ENCODE data around the gene ARL8A. TPM values are rescaled to one million over a fixed set of nuclear protein-coding genes. Genes with fewer than 3 reads are reported as not detected.
"Not testable (repeated sequence)": the region's sequence is repeated elsewhere in the genome, so short reads cannot be mapped to it uniquely, and the experiment has no call there.

The ARL8A gene
- total RNA-seq, 3 donors from 2014 or later, result 48.9 to 55.0 (median 52.1) TPM

DNA sequence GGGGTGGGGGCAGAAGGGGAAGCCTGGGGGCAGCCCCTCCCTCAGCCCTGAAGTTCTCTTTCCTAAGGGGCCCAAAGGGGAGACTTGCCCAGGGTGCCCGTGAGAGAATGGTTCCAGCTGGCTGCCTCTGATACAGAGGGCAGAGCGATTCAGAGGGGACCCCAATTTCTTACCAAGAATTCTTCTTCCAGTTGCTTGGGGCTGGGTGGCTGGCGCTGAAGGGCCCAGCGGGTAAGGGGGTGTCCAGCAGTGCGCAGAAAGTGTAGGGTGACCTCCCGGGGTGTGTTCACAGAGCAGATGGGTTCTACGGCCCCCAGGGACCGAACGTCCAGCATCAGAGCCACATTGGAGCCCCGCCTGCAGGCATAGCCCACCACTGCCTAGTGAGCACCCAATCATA is 13.4 kb upstream of the ARL8A start:
- peaks cover 37% of the 10 kb centered on the region for H3K36me3 Mint-ChIP-seq (ENCODE audit: insufficient read depth)
- no peak for DNase-seq
- H3K4me1 Mint-ChIP-seq (ENCODE audit: low read depth), result peaks cover 75% of the 10 kb centered on the region
- ATAC-seq, result no peak
- no peaks in the 10 kb centered on the region for H3K9me3 Mint-ChIP-seq
- no peaks in the 10 kb centered on the region for H3K27me3 Mint-ChIP-seq (ENCODE audit: low read depth)
- H3K4me3 Mint-ChIP-seq, result peak overlapping the region; percentile 91

DNA sequence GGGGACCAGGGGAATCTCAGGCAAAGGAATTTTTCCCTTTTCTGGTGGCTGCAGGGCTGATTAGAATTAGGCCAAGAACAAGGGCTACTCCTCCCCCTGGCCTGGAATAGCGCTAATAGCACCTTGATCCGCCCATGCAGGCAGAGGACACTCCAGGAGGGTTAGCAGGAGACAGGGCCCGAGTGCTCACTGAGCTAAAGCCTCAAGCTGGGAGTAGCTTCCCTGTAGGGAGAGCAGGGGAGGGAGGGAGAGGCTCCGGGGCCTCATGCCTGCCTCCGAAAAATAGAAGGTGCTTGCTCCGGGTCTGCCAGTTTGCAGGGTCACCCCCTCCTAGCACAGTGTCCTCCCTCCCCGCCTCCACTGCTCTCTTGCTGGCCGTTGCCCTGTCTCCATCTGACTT is 12.1 kb upstream of the ARL8A start:
- Mint-ChIP-seq H3K9me3 (no peaks in the 10 kb centered on the region), H3K36me3 (ENCODE audit: insufficient read depth) (peaks cover 40% of the 10 kb centered on the region), H3K4me1 (ENCODE audit: low read depth) (peaks cover 61% of the 10 kb centered on the region), H3K4me3 (peak overlapping the region; percentile 11), H3K27me3 (ENCODE audit: low read depth) (no peaks in the 10 kb centered on the region)
- ATAC-seq, result no peak
- DNase-seq, result no peak

DNA sequence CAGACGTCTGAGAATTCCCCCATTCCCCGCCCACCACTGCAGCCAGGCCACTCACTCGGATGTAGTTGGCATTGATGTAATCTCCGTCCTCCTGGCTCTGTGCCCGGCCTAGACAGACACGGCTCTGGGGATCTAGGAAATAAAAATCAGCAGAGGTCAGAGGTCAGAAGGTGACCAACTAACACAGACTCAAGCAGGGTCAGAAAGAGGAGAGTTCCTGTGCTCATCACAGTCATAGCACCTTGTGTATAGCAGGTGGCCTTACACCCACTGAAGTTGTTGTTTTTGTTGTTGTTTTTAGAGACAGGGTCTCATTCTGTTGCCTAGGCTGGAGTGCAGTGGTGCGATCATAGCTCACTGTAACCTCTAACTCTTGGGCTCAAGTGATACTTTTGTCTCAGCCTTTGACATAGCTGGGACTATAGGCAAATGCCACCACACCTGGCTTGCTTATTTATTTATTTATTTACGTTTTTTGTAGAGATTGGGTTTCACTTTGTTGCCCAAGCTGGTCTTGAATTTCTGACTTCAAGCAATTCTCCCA is 11.0 kb upstream of the ARL8A start:
- no peaks in the 10 kb centered on the region for H3K27me3 Mint-ChIP-seq (ENCODE audit: low read depth)
- ATAC-seq, result no peak
- no peak overlapping the region for H3K4me3 Mint-ChIP-seq
- peaks cover 48% of the 10 kb centered on the region for H3K36me3 Mint-ChIP-seq (ENCODE audit: insufficient read depth)
- H3K9me3 Mint-ChIP-seq, result no peaks in the 10 kb centered on the region
- DNase-seq, result no peak
- peaks cover 54% of the 10 kb centered on the region for H3K4me1 Mint-ChIP-seq (ENCODE audit: low read depth)

DNA sequence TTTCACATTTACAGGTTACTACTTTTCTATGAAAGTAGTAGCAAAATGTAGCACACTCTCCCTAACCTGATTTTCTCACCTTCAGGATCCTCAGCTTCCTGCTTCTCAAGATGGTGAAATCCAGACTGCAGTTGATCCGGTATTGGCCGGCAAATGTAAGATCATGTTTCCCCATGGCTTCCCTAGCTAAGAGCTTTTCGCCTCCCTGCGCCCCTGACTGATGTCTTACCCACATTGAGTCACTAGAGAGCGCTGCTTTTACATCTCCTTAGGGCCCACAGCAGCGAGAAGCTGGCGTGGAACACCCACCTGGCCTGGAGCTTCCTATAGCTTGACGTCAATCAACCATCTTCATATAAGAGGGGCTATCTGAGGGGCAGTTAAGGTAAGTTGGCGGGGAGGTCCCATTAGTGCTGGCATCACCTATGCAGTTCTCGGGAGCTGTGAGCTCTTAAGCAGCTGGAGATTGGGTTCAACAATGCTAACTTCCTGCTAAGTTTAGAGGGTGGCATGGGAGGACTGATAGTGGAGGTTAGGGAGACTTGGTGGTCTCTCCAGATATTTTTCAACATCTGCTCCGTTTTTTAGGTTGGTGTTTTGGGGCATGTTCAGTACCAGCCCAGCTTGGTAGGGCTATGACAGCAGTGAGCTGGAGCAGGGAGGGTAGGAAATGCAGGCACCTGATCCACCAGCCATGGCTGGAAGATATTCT is 10.4 kb upstream of the ARL8A start:
- ATAC-seq (peak; percentile 56 to 58), DNase-seq (peak; percentile 45)
- Mint-ChIP-seq H3K4me3 (peak overlapping the region; percentile 10), H3K9me3 (no peaks in the 10 kb centered on the region), H3K27me3 (ENCODE audit: low read depth) (no peaks in the 10 kb centered on the region), H3K4me1 (ENCODE audit: low read depth) (peaks cover 51% of the 10 kb centered on the region), H3K36me3 (ENCODE audit: insufficient read depth) (peaks cover 52% of the 10 kb centered on the region)

DNA sequence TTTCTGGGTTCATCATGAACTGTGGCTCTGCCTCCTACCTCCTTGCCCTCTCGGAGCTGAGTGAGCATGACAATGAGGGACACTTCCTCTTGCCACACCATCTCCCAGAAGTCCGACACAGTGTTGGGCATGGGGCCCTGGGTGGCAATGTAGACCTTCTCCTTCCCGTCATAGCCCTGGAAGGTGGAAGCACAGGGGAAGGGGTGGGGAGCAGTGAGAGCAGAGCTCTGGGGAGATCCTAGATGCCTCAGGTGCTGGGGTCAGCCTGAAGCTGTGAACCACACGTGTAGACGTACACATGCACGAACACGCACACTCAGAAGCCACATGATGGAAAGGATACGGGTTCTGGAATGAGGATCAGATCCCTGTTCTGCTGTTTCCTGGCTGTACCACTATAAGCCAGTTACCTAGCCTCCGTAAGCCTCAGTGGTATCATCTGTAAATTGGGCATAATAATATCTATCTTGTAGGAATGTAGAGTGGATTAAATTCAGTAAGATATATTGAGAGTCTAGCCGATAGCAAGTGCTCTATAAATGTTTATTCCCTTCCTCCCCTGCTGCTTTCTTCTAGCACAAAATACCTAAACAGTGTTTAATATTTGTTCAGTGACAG is 9.7 kb upstream of the ARL8A start:
- Mint-ChIP-seq H3K9me3 (no peaks in the 10 kb centered on the region), H3K27me3 (ENCODE audit: low read depth) (no peaks in the 10 kb centered on the region), H3K4me1 (ENCODE audit: low read depth) (peaks cover 47% of the 10 kb centered on the region), H3K36me3 (ENCODE audit: insufficient read depth) (peaks cover 51% of the 10 kb centered on the region), H3K4me3 (peak overlapping the region; percentile 10)
- DNase-seq (no peak), ATAC-seq (no peak)

DNA sequence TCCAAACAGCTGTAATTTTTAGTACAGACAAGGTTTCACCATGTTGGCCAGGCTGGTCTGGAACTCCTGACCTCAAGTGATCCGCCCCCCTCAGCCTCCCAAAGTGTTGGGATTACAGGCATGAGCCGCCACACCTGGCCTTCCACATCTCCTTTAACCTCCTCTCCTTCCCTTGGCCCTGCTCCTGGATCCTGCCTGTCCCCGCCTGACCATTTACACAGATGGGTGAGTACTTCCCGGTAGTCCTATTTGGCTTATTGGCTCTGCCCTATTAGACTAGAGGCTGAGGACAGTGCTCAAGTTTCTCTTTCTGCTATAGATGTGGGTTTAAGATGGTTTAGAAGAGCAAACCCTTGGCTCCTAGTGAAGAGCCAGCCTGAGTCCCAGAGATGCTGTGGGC is 8.7 kb upstream of the ARL8A start:
- no peak overlapping the region for H3K4me3 Mint-ChIP-seq
- H3K4me1 Mint-ChIP-seq (ENCODE audit: low read depth), result peaks cover 38% of the 10 kb centered on the region
- H3K27me3 Mint-ChIP-seq (ENCODE audit: low read depth), result no peaks in the 10 kb centered on the region
- DNase-seq (no peak), ATAC-seq (no peak)
- H3K36me3 Mint-ChIP-seq (ENCODE audit: insufficient read depth), result peaks cover 48% of the 10 kb centered on the region
- H3K9me3 Mint-ChIP-seq, result no peaks in the 10 kb centered on the region

DNA sequence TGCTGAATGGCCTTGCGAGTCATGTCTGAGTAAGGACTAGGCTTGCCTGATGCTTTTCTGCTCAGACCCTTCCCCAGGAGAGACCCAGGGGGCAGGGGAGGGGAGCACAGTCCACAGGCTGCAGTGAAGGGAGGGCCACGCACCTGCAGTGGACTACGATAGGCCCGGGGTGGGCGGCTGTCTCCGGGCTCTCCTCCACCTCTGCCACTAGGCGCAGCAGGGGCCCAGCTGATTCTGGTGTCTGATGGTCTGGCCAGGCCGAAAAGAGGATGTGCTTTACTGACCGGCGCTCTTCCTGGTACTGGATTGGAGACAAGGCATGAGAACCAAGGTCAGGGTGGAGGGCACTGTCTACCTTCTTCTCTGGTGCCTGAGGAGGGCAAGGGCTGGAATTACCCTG is 7.9 kb upstream of the ARL8A start:
- H3K4me3 Mint-ChIP-seq, result no peak overlapping the region
- ATAC-seq (no peak), DNase-seq (no peak)
- H3K27me3 Mint-ChIP-seq (ENCODE audit: low read depth), result no peaks in the 10 kb centered on the region
- H3K4me1 Mint-ChIP-seq (ENCODE audit: low read depth), result peaks cover 30% of the 10 kb centered on the region
- H3K36me3 Mint-ChIP-seq (ENCODE audit: insufficient read depth), result peaks cover 47% of the 10 kb centered on the region
- H3K9me3 Mint-ChIP-seq, result no peaks in the 10 kb centered on the region

DNA sequence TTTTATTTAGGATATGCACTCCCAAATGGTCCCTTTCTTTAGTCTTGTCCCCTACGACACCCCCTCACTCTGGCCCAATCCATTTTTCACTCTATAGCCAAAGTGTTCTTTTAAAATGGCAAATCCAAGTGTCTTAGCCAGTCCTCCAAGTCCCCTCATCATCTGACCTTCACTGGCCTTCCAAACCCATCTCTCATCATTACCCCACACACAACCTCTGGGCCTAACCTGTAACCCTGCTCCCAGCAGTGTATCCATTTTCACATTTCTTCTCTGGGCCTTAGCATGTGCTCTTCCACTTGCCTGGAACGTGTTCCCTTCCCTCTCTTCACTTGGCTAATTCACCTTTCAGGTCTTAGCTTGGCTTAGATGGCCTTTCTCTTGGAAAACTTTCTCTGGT is 6.5 kb upstream of the ARL8A start:
- Mint-ChIP-seq H3K9me3 (no peaks in the 10 kb centered on the region), H3K4me1 (ENCODE audit: low read depth) (peaks cover 23% of the 10 kb centered on the region), H3K36me3 (ENCODE audit: insufficient read depth) (peaks cover 46% of the 10 kb centered on the region), H3K4me3 (no peak overlapping the region), H3K27me3 (ENCODE audit: low read depth) (no peaks in the 10 kb centered on the region)
- ATAC-seq, result no peak
- no peak for DNase-seq

DNA sequence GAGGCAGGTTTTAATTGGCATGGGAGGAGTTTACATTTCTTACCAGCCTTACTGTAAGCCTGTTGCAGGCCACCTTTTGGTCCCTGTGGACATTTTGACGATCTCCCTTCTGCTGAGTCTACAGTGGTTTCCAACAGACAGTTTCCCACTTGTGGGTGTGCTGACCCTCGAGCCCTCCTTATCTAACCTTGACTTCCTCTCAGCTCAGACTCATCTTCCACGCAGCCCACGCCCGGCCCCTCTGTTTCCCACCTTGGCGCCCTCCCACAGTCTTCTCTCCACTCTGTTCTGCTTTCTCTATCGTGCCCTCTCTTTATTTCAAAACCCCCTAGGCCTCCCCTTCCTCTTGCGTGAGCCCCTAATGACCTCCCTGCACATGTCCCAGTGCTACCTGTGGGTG is 6.1 kb upstream of the ARL8A start:
- Mint-ChIP-seq H3K27me3 (ENCODE audit: low read depth) (no peaks in the 10 kb centered on the region), H3K4me1 (ENCODE audit: low read depth) (peaks cover 21% of the 10 kb centered on the region), H3K36me3 (ENCODE audit: insufficient read depth) (peaks cover 43% of the 10 kb centered on the region), H3K4me3 (no peak overlapping the region), H3K9me3 (no peaks in the 10 kb centered on the region)
- DNase-seq (no peak), ATAC-seq (no peak)

DNA sequence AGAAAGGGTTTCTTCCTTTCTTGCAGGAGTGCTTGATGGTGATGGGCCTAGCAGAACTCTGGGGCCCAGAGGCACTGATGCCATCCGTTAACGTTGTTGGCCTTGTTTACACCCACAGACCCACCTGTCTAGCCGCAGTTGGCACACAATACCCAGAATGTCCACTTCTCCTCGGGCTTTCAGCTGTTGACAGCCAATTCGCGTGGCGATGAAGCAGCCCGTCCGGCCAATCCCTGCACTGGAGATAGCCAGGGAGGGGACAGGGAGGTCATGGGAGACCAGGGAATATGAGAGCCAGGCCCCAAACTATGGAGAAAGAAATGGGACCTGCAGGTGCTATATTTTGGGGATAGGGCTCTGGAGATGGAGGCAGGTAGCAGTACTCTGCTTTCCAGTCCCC is 5.7 kb upstream of the ARL8A start:
- DNase-seq (no peak), ATAC-seq (no peak)
- Mint-ChIP-seq H3K27me3 (ENCODE audit: low read depth) (no peaks in the 10 kb centered on the region), H3K36me3 (ENCODE audit: insufficient read depth) (peaks cover 42% of the 10 kb centered on the region), H3K4me1 (ENCODE audit: low read depth) (peaks cover 21% of the 10 kb centered on the region), H3K9me3 (no peaks in the 10 kb centered on the region), H3K4me3 (no peak overlapping the region)

DNA sequence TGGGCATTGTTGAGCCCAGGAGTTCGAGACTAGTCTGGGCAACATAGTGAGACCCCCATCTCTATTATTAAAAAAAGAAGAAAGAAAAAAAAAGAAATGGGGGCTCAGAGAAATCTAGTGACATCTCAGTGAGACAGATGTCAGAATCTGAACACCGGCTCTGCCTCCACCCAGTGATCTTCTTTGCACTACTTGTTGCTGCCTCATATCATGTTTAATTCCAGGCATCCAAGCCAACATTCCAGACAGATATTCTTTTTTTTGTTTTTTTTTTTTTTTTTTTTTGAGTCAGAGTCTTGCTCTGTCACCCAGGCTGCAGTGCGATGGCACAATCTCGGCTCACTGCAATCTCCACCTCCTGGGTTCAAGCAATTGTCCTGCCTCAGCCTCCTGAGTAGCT is 5.0 kb upstream of the ARL8A start:
- DNase-seq (no peak), ATAC-seq (no peak)
- Mint-ChIP-seq H3K9me3 (no peaks in the 10 kb centered on the region), H3K27me3 (ENCODE audit: low read depth) (no peaks in the 10 kb centered on the region), H3K36me3 (ENCODE audit: insufficient read depth) (peaks cover 36% of the 10 kb centered on the region), H3K4me1 (ENCODE audit: low read depth) (peaks cover 16% of the 10 kb centered on the region), H3K4me3 (no peak overlapping the region)

DNA sequence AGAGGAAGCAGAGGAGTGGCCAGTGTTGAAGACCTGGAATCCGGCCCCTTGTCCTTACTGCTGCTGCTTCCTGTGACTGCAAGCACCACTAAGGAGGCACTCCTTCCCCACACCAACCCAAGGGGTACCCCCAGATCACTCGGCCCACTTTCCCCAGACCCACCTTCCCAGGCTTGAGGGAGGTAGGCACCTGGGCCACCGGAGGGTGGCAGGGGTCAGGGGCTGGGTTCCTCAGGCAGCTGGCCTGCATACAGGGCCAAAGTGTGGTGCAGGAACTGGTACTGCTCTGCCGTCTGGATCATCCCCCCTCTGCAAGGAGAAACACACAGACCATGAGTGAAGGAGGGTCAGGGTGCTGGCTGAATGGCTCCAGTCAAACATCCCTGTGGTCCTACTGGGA is 3.9 kb upstream of the ARL8A start:
- no peaks in the 10 kb centered on the region for H3K9me3 Mint-ChIP-seq
- DNase-seq (no peak), ATAC-seq (no peak)
- H3K4me3 Mint-ChIP-seq, result no peak overlapping the region
- H3K36me3 Mint-ChIP-seq (ENCODE audit: insufficient read depth), result peaks cover 31% of the 10 kb centered on the region
- H3K4me1 Mint-ChIP-seq (ENCODE audit: low read depth), result peaks cover 14% of the 10 kb centered on the region
- H3K27me3 Mint-ChIP-seq (ENCODE audit: low read depth), result no peaks in the 10 kb centered on the region

DNA sequence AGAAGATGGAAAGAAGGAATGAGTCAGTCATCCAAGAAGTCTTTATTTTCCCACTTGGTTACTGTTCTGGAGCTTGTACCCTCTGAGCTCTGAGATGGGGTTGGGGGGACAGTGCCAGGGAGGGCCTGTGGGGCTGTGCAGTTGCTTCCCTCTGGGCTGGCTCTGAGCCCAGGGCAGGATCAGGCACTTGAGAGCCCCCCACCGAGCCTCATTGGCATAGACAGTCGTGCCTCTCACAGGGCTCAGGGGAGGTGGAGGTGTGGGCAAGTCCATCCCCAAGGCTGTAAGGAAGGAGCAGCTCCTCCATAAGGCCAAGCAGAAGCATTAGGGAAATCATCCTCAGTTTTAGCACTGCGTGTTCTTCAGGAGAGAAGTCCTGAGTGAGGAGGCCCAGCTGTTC is 2.5 kb upstream of the ARL8A start:
- ATAC-seq (no peak), DNase-seq (no peak)
- Mint-ChIP-seq H3K36me3 (ENCODE audit: insufficient read depth) (peaks cover 26% of the 10 kb centered on the region), H3K4me3 (no peak overlapping the region), H3K27me3 (ENCODE audit: low read depth) (no peaks in the 10 kb centered on the region), H3K9me3 (no peaks in the 10 kb centered on the region), H3K4me1 (ENCODE audit: low read depth) (peaks cover 28% of the 10 kb centered on the region)

DNA sequence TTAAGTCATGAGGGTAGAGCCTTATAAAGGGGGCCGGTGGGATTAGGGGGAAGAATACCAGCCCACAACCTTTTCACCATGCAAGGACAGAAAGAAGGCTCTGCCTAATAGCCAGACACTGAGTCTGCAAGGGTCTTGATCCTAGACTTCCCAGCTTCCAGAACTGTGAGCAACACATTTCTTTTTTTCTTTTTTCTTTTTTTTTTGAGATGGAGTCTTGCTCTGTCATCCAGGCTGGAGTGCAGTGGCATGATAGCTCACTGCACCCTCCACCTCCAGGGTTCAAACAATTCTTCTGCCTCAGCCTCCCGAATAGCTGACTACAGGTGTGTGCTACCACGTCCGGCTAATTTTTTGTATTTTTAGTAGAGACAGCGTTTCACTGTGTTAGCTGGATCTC is 1.7 kb upstream of the ARL8A start:
- Mint-ChIP-seq H3K27me3 (ENCODE audit: low read depth) (no peaks in the 10 kb centered on the region), H3K36me3 (ENCODE audit: insufficient read depth) (peaks cover 25% of the 10 kb centered on the region), H3K4me1 (ENCODE audit: low read depth) (peaks cover 32% of the 10 kb centered on the region), H3K4me3 (no peak overlapping the region), H3K9me3 (no peaks in the 10 kb centered on the region)
- DNase-seq, result no peak
- no peak for ATAC-seq

DNA sequence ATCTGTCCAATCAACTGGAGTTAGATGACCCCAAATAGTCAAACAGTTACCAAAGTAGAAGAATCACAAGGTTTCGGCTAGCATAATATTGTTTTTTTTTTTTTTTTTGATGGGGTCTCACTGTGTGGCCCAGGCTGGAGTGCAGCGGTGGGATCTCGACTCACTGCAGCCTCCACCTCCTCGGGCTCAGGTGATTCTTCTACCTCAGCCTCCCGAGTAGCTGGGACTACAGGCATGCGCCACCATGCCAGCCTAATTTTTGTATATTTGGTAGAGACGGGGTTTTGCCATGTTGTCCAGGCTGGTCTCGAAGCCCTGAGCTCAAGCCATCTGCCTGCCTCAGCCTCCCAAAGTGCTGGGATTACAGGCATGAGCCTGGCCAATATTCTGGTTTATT is 1.2 kb upstream of the ARL8A start:
- not testable (repeated sequence) for H3K9me3 Mint-ChIP-seq; DNase-seq; ATAC-seq; H3K27me3 Mint-ChIP-seq (ENCODE audit: low read depth)
- H3K4me1 Mint-ChIP-seq (ENCODE audit: low read depth), result peaks cover 34% of the 10 kb centered on the region
- H3K36me3 Mint-ChIP-seq (ENCODE audit: insufficient read depth), result peaks cover 20% of the 10 kb centered on the region
- H3K4me3 Mint-ChIP-seq, result peak overlapping the region; percentile 83
